OCI-M2 (cell line): Measurements from ENCODE around the gene ENTPD2.
"Not testable (repeated sequence)": the region's sequence is repeated elsewhere in the genome, so short reads cannot be mapped to it uniquely, and the experiment has no call there.

Source experiments
- DNase-seq: peaks from one replicate; lab custom pipeline; 2025; ENCODE audit not compliant: unreplicated experiment; lab: John Stamatoyannopoulos, UW

The ENTPD2 gene

DNA sequence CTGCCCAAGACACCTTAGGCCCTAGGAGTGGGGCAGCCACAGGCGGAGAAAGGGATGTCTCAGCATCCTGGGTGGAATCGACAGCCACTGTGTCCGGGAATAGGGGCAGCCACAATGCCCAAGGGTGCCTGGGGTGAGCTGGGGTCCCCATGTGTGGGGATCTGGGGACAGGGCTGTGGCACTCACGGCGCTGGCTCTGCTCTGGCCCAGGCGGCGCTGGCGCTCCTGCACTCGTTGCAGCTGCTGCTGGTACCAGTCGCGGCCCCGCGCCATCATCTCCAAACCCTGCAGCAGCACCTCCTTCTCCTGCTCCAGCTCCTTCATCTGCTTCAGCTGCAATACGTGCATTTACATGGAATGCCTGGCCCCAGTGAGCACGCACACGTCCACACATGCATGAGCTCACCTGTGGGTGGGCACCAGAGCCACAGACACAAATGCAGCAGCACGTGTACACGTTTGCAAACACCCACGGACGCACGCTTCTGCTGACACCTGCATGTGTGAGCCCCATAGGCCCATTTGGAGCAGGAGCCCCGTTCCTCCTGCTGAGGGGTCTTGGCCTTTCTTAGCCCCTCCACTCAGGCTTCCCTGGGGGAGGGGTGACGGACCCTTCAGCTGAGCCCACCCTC is 11.6 kb upstream of the ENTPD2 start:
- DNase-seq: no peak

DNA sequence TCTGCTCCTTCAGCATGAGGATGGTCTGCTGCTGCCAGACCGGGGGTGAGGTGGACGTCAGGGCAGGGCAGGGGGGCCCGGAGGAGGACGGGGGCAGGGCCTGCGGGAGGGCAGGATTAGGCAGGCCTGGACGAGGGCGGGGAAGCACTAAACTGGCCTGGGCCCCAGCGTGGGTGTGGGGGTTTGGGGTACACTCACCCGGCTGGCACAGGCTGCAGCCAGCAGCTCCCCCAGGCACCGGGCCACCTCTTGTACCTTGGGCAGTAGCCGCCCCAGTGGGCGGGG is 11.0 kb upstream of the ENTPD2 start:
- DNase-seq: no peak

DNA sequence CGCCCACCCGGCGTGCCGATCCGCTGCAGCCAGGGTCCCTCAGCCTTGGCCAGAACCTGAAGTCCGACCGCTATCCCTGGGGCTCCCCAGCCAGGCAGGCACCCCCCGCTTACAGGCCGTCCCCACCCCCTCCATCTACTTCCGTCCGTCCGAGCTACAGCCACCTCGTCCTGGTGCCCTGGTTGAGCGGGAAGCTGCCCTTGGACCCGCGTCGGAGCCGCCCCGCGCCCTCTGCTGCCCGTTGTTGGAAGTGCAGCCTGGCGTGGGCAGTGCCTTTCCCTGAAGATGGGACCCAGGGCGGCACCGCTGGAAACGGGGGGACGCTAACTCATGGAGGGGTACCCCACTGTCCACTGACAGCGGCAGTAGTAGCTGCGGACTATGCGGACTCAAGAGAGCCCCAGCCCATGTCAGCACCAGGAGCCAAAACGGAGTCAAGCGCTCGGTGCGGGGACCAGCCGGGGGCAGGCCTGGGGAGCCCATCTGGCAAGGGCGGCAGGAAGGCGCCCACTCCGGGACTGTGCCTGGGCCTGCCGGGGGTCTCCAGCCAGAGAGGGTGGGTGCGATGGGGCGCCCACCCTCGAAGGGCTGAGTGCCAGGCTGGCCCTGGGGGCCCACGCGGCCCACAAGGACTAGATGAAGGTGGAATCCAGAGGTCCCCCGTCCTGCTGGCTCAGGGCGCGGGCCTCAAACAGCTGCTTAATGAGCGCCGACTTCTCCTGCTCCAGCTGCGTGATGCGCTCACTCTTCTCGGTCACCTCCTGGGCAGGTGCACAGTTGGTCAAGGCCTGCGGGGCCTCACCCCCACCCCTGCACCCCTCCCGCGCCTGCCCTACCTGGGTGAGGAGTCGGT is 10.4 kb upstream of the ENTPD2 start:
- DNase-seq: no peak

DNA sequence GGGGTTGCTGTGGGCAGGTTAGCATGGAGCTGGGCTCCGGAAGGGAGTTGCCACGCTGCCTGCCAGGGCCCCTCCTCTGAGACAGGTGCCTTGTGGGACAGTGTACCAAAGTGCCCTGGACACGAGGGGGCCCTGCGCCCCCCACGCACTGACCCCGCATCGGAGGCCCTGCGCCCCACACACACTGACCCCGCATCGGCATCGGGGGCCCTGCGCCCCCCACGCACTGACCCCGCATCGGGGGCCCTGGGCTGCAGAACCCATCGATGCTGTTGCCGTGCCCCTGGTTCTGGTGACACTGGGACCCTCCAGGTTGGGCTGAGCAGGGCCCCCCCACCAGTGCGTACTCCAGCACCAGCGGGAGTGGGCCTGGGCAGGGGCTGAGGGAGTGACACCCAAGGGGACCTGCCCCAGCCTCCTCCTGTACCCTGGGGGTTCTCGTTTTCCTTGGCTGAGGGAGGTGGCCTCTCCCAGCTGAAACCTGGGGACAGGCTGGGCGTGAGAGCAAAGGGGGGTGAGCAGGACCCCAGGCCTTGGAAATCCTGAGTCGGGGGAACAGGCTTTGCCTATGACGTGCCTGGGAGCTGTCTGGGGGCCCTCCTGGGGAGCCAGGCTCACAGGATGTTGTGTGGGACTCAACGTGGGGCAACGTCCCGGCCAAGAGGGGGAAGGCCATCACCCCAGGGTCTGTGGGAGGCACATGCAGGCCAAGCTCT is 9.6 kb upstream of the ENTPD2 start:
- DNase-seq: no peak

DNA sequence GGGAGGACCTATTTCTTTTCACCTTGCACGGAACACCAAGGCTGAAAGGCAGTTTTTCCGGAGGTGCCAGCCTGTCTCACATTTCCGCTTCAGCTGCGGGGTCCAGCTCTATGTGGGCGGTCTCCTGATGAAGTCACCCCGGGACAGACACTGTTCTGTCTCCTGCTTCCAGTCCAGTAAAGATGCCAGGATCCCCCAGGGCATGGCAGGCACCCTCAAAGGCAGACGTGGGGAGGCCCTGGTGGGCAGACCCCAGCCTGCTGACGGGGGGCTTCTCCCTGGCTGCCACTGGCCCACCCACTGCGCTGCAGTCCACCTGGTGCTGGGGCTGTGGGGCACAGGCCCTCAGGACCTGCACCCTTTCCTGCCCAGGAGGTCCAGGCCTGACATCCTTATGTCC is 8.9 kb upstream of the ENTPD2 start:
- DNase-seq: not testable (repeated sequence)

DNA sequence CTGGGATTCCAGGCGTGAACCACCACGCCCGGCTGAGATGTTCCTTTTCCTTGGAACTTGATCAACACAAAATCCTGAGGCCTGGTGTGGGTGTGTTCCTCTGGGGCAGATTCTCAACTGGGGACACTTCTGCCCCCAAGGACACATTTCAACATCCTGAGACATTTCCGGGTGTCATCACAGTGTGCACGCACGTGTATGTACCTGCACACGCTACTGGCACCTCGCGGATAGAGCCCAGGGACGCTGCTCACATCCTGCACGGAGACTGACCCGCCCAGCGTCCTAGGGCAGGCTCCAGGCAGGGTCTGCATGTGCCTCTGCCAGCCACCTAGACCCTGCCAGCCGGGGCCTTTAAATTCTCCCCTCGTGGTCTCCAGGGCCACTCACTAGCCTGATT is 8.5 kb upstream of the ENTPD2 start:
- DNase-seq: no peak

DNA sequence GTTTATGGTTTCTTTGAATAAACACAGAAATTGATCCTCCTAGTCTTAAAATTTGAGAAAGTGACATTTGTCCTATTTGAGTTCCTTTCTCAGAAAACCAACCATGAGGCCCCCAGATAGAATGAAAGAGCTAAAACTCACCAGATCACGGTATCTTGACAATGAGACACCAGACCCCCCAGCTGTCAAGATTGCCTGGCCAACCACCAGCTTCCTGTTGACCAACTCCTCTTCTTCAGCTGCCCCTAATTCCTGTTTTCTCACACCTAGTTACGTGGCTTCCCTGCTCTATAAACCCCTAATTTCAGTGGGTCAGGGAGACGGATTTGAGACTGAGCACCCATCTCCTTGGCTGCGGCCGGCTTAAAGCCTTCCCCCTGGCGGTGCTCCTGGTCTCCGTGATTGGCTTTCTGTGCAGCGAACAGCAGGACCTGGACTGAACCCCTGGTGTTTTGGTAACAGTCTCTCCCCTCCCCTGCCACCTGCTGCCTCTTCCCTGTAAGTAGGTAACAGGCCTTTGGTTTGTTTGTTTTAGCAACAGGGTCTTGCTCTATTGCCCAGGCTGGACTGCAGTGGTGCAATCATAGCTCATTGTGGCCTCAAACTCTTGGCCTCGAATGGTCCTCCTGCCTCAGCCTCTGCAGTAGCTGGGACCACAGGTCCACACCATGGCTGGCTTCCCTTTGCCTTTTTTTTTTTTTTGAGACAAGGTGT is 4.8 kb upstream of the ENTPD2 start:
- DNase-seq: no peak

DNA sequence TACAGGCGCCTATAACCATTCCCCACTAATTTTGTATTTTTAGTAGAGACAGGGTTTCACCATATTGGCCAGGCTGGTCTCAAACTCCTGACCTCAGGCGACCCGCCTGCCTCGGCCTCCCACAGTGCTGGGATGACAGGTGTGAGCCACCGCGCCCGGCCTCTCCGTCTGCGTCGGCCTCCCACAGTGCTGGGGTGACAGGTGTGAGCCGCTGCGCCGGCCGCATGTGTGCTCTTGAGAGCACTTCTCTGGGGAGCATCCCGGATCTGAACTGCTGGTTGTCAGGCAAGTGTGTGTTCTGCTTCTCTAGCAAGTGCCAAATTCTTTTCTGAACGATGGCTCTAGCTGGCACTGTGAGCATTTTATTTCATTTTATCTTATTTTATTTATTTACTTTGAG is 3.7 kb upstream of the ENTPD2 start:
- DNase-seq: no peak

DNA sequence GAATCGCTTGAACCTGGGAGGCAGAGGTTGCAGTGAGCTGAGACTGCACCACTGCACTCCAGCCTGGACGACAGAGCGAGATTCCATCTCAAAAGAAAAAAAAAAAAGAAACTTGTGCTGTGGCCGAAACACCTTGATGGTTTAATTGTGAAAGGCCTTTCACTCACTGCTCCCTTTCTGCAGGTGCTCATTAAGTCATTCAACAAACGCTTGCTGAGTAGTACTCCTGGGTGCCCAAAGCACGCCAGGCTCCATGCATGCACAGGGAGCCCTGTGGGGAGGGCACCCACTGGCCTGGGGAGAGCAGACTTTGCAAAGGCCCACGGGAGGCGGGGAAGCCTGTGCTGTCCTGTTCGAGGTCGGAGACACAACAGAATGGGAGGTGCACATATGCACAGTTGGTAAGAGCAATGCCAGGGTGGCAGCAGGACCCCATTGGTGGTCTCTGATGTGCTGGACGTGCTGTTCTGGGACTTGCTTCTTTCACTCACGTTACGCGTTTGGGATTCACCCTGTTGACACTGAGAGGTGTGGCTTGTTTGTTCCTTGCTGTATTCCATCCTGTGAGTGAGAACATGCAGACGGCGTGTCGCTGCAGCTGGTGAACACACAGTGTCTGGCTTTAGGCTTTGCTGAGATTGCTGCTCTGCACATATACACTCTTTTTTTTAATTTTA is 3.0 kb upstream of the ENTPD2 start:
- no peak for DNase-seq

DNA sequence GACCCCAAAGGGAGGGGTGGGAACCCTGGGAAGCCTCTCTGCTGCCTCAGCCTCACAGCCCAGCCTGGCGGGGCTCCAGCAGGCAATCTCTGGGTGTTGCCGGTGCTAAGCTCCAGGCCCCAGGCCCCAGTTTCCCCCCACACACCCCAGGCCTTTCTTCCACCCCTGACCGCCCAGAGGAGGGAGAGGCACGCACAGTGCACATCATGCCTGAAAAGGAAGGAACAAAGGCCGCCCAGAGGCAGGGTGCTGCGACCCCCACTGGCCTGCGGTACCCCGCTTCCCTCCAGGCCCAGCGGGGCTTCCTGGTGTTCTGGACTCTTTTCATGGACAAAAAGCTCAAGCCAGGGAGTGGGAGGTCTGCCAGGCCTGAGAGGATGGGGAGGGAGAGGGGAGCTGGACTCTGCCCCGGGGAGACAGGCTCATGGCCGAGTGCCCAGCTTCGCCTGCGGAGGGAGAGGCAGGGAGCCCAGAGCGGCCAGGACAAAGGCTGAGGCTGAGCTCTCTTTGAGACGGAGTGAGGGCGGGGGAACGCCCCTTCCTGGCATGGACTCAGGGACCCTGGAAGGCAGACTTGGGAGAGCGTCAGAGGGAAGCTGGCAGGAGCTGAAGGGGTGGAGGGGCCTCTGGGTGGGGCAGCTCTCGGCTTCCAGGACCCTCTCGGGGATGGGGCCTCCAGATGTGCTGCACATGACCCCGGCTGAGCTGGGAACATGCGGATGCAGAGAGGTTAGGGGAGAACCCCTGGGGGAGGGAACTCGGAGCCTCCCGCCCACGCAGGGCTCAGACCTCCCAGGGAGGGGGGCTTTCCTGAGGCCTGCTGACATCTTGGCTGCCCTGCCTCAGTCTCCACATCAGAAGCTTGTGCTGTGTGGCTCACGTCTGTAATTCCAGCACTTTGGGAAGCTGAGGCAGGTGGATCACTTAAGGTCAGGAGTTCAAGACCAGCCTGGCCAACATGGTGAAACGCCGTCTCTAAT is 1.8 kb upstream of the ENTPD2 start:
- DNase-seq: no peak

DNA sequence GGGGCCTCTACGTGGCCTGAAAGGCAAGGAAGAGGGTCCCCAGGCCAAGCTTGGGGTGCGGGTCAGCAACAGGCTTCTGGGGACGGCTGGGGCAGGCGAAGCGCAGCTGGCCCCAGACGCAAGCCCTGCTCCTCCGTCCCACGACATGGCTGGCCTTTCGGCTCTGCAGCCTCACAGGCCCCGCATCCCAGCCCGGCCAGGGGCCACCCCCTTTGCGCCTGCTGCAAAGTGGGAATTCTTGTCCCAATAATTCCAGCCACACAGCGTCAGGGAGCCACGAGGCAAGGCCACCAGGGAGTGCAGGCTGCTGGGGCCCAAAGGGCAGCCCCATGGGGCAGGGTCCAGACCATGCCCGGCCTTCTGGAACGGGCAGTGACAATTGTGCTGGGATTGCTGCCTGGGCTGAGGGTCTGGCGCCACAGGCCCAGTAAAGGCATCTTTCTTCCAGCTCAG is 1.1 kb upstream of the ENTPD2 start:
- no peak for DNase-seq

DNA sequence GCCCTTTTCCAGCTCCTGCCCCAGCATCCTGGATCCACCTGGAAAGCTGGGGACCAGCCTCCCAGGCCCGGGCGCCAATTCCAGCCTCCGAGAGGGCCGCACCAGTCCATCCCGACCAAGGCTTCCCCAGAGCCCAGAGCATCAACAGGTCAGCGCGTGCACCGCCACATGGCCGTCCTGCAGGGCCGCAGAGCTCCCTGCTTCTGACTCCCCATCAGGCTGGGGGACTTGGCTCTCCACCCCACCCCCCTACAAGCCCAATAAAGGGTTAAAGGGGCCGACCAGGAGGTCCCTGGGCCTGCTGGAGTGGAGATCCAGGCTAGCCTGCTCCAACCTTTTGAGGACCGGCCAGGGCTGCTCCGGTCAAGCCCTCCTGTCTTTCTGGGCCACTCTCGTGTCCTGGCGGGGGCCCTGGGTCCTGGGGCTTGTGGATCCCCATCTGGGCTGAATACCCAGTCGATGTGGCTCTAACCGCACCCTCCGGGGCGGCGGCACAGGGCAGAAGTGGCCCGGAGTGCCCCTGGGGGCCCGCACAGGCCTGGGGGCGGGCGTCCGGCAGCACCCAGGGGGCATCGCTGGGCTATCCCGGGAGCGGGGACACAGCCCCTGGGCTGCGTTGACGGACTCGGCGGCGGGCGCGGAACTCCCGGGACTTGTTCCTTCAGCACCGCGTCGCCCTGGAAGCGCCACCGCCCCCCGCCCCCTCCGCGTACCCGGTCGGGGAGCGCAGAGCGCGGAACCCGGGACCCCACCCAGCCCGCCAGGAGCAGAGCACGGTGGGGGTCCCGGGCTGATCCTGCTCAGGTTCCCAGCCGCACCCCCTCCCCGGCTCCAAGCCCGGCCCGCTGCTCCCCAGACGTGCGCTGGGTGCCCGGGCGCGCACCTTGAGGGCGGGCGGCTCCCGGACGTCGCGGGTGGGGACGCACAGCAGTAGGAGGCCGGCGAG is 590 bp downstream of the ENTPD2 start:
- no peak for DNase-seq

DNA sequence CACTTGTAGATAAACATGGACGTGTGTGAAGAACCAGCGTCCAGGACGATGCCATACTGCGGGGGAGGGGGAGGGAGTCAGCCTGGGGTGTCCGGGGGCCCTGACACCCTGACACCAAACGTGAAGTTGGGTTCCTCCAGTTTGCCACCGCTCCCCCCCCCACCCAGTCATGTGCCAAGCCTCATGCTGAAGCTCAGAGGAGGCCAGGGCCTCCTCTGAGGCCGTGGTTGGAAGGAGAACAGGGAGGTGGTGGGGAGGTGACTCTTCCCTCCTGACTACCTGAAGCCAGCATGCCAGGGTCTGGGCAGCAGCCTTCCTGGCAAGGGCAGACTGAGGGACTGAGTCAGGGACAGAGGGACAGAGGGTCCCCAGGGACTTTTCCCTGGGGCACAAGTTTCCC is 1.6 kb downstream of the ENTPD2 start:
- DNase-seq: no peak

DNA sequence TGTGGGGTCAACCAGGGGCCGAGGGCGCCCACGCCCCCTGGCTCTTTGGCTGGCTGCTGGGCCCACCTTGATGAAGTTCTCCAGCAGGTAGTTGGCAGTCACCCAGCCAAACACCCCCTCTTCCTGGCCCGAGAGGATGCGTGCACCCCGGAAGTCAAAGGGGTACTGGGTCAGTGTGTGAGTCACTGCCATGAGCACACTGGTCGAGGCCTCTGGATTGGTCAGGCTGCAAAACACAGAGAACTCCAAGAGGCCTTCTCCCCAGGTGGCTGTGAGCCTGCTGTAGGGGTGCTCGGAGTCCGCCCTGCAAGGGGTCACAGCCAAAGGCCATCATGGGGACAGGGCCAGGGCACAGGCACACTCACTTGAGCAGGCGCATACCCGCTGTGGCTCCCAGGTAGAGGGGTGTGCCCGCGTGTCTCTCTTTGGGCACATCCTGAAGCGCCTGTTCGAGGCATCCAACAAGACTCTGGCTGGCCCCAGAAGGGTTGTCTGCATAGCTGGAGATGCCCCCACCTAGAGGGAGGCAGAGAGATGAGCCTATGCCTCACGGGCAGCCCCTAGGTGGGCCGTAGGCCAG is 2.6 kb downstream of the ENTPD2 start:
- DNase-seq: no peak

DNA sequence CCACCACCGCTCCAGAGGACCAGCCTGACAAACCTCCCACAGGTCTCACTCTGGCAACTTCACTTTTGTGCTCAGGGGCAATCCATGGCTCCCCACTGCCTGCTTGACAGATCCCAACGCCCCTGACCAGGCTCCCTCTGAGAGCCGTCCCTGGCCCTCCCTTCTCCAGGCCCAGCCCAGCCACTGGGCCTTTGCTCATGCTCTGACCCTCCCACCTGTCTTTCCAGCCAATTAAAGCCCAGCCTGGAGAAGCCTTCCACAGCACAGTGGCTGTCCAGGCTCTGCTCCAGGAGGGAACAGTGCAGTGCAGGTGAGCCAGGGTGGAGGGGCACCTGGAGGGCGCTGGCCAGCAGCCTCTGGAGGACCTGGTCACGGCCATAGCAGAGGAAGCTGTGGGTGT is 3.3 kb downstream of the ENTPD2 start:
- DNase-seq: no peak

DNA sequence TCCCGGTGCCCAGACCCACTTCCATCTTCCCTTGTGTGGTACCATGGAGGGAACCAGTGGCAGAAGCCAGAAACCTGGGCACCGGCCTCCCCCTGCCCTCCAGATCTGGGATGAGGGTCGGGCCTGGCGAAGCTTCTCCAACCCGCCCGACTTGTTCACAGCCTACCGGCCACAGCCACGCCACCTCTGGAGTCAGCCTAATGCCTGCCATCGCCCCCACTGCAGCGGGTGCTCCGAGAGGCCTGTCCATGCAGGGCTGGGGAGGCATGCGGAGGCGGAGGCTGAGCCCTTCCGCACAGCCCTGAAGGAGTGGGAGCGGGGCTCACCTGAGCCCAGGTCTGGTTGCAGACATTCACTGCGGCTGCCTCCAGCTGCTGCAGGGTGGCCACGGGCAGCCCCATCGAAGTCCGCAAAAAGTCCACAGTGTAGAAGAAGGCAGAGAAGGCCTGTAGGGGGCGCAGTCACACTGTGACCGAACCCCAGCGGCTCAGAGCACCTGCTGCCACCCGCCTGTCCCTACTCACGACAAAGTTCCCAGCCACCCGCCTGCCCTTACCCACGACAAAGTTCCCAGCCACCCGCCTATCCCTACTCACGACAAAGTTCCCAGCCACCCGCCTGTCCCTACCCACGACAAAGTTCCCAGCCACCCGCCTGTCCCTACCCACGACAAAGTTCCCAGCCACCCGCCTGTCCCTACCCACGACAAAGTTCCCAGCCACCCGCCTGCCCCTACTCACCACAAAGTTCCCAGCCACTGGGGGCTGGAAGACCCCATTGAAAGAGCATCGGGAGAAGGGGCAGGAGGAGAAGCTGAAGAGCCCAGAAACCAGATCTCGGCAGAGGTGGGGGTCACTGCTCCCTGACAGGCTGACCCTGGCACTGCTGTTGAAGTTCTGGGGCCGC is 4.1 kb downstream of the ENTPD2 start:
- no peak for DNase-seq
